H1 (cell line): ENCODE results near the gene GJC2. TPM values are rescaled to one million over a fixed set of nuclear protein-coding genes. Genes with fewer than 3 reads are reported as not detected.

ENCODE experiments used
- CHD1 ChIP-seq: IDR thresholded peaks from 2 replicates; pipeline ENCODE4 v1.6.1; 2012; ENCODE audit warnings: low read depth, low read length, improper control_type of control experiment
- JUN ChIP-seq: IDR thresholded peaks from 2 replicates; pipeline ENCODE4 v1.6.1; 2011; ENCODE audit warnings: low read depth, mild to moderate bottlenecking, improper control_type of control experiment, low read length
- POLR2AphosphoS5 ChIP-seq: IDR thresholded peaks from 2 replicates; pipeline ENCODE4 v1.6.1; 2011; ENCODE audit warnings: low read depth, low read length
- RXRA ChIP-seq: IDR thresholded peaks from 2 replicates; pipeline ENCODE4 v1.6.1; 2011; ENCODE audit warnings: low read depth, mild to moderate bottlenecking, low read length, moderate library complexity; ENCODE audit not compliant: insufficient read depth
- SAP30 ChIP-seq: fragments of 300-600 bp; sonication (generic); IDR thresholded peaks from 2 replicates; pipeline ENCODE4 v1.7.1; 2012; ENCODE audit warnings: low read length, moderate library complexity, mild to moderate bottlenecking, inconsistent platforms; ENCODE audit not compliant: insufficient read depth, insufficient replicate concordance
- SIRT6 ChIP-seq: IDR thresholded peaks from one replicate; pipeline ENCODE4 v1.7.1; 2012; ENCODE audit warnings: low read length, inconsistent platforms
- SP1 ChIP-seq: IDR thresholded peaks from 2 replicates; pipeline ENCODE4 v1.6.1; 2011; ENCODE audit warnings: low read depth, low read length
- ZNF274 ChIP-seq: IDR thresholded peaks from 2 replicates; pipeline ENCODE4 v1.7.0; 2012; ENCODE audit warnings: low read length, borderline replicate concordance; ENCODE audit errors: extremely low read depth
- polyA plus RNA-seq, 7 experiments: library from polyadenylated mRNA; depleted of rRNA in 3 of 7; stranded (reverse) in 5 of 7; unstranded in 2 of 7; fragments of >200 nt in 5 of 7; fragments of 200-250 nt in 2 of 7; gene quantifications; 1 replicate in 5 of 7; 2 replicates in 1 of 7; 4 replicates in 1 of 7; pipeline versions ENCODE4 v1.2.1 to v1.2.3, GENCODE V29; 2011 to 2013; ENCODE audit warnings: missing spikeins in 2 of 7, mixed read lengths in 2 of 7
- total RNA-seq: library from RNA; stranded (reverse); fragmentation: NEBNext Ultra II Directional; extraction: Animal tissue kit (Norgen Biotek cat#: 25700); gene quantifications from 2 replicates; pipeline ENCODE4 v1.2.1, GENCODE V29; 2021
- TF ChIP-seq, protein P1 (sequence below): fragments of 300-600 bp; sonication (generic); IDR thresholded peaks from 2 replicates; pipeline ENCODE4 v1.7.1; 2012; ENCODE audit warnings: low read length, moderate library complexity, mild to moderate bottlenecking, inconsistent platforms; ENCODE audit not compliant: insufficient replicate concordance

The GJC2 gene
- total and polyA plus RNA-seq, 2 of the 8 experiments (the other 6 are each of a cell fraction or from before 2014, with no cell fraction given) = 0.17 to 0.54 TPM

GRCh38 chr1:228109073-228109961 is 40.4 kb upstream of the GJC2 start, which contains the start of gene MRPL55 (continued):
- TF ChIP-seq, protein P1, sequence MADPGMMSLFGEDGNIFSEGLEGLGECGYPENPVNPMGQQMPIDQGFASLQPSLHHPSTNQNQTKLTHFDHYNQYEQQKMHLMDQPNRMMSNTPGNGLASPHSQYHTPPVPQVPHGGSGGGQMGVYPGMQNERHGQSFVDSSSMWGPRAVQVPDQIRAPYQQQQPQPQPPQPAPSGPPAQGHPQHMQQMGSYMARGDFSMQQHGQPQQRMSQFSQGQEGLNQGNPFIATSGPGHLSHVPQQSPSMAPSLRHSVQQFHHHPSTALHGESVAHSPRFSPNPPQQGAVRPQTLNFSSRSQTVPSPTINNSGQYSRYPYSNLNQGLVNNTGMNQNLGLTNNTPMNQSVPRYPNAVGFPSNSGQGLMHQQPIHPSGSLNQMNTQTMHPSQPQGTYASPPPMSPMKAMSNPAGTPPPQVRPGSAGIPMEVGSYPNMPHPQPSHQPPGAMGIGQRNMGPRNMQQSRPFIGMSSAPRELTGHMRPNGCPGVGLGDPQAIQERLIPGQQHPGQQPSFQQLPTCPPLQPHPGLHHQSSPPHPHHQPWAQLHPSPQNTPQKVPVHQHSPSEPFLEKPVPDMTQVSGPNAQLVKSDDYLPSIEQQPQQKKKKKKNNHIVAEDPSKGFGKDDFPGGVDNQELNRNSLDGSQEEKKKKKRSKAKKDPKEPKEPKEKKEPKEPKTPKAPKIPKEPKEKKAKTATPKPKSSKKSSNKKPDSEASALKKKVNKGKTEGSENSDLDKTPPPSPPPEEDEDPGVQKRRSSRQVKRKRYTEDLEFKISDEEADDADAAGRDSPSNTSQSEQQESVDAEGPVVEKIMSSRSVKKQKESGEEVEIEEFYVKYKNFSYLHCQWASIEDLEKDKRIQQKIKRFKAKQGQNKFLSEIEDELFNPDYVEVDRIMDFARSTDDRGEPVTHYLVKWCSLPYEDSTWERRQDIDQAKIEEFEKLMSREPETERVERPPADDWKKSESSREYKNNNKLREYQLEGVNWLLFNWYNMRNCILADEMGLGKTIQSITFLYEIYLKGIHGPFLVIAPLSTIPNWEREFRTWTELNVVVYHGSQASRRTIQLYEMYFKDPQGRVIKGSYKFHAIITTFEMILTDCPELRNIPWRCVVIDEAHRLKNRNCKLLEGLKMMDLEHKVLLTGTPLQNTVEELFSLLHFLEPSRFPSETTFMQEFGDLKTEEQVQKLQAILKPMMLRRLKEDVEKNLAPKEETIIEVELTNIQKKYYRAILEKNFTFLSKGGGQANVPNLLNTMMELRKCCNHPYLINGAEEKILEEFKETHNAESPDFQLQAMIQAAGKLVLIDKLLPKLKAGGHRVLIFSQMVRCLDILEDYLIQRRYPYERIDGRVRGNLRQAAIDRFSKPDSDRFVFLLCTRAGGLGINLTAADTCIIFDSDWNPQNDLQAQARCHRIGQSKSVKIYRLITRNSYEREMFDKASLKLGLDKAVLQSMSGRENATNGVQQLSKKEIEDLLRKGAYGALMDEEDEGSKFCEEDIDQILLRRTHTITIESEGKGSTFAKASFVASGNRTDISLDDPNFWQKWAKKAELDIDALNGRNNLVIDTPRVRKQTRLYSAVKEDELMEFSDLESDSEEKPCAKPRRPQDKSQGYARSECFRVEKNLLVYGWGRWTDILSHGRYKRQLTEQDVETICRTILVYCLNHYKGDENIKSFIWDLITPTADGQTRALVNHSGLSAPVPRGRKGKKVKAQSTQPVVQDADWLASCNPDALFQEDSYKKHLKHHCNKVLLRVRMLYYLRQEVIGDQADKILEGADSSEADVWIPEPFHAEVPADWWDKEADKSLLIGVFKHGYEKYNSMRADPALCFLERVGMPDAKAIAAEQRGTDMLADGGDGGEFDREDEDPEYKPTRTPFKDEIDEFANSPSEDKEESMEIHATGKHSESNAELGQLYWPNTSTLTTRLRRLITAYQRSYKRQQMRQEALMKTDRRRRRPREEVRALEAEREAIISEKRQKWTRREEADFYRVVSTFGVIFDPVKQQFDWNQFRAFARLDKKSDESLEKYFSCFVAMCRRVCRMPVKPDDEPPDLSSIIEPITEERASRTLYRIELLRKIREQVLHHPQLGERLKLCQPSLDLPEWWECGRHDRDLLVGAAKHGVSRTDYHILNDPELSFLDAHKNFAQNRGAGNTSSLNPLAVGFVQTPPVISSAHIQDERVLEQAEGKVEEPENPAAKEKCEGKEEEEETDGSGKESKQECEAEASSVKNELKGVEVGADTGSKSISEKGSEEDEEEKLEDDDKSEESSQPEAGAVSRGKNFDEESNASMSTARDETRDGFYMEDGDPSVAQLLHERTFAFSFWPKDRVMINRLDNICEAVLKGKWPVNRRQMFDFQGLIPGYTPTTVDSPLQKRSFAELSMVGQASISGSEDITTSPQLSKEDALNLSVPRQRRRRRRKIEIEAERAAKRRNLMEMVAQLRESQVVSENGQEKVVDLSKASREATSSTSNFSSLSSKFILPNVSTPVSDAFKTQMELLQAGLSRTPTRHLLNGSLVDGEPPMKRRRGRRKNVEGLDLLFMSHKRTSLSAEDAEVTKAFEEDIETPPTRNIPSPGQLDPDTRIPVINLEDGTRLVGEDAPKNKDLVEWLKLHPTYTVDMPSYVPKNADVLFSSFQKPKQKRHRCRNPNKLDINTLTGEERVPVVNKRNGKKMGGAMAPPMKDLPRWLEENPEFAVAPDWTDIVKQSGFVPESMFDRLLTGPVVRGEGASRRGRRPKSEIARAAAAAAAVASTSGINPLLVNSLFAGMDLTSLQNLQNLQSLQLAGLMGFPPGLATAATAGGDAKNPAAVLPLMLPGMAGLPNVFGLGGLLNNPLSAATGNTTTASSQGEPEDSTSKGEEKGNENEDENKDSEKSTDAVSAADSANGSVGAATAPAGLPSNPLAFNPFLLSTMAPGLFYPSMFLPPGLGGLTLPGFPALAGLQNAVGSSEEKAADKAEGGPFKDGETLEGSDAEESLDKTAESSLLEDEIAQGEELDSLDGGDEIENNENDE = no peak
- TF ChIP-seq CHD1 = no peak
- TF ChIP-seq SAP30 = no peak
- 0 out of 2 replicates have a peak, but pooled peaks have one; percentile 1 for TF ChIP-seq JUN
- peak; percentile 98 for TF ChIP-seq POLR2AphosphoS5
- no peak for TF ChIP-seq ZNF274
- TF ChIP-seq RXRA = no peak
- TF ChIP-seq SP1 = peak; percentile 84; the same call in 1 of the 2 replicates
- no peak for TF ChIP-seq SIRT6
